HG03378 (cell line): ENCODE results near the gene PI16.
A peak's percentile ranks its signal among the peaks of the same experiment; 100 is the strongest.
"Not testable (repeated sequence)": the region's sequence is repeated elsewhere in the genome, so short reads cannot be mapped to it uniquely, and the experiment has no call there.

Experiments used
- ATAC-seq: cut with Tn5 transposase; IDR thresholded peaks from one replicate; pipeline ENCODE4 v1.9.1; 2021; ENCODE audit warnings: mild to moderate bottlenecking, moderate library complexity; ENCODE audit not compliant: unreplicated experiment

Gene PI16

DNA sequence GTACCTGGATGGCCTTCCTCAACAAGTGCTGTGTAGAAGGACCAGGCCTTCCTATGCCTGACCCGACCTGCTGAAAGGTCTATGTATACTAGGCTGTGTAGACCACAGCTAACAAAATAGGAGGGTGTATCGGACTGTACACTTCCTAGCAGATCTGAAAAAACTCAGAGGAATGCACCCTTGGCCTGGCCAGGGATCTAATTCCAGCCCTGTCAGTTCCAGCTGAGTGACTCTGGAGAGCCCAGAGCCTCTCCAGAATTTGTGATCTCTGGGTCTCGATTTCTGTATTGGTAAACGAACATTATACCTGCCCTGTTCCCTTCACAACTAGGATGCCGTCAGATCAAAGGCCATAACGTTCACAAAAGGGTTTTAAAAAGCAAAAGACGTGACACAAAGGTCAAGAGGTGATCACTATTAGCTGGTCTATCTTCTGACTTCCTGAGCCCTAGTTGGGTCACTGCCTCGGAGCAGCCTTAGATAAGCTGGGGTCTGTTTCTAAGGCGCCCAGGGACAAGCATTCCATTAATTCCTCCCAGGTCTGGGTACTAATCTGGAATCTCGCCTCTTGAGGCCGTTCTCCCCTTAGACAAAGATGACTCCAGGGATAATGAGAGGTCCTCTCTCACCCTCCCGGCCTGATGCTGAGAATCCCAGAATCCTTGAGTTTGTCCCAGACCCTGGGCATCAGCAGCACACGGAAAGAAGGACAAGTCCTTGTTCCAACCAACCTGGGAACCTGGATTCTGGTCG, 17.6 kb downstream of the PI16 start:
- no peak for ATAC-seq

- no peak for ATAC-seq
Observed at GRCh38 chr6:36973190-36973589, 18.7 kb downstream of the PI16 start.

DNA sequence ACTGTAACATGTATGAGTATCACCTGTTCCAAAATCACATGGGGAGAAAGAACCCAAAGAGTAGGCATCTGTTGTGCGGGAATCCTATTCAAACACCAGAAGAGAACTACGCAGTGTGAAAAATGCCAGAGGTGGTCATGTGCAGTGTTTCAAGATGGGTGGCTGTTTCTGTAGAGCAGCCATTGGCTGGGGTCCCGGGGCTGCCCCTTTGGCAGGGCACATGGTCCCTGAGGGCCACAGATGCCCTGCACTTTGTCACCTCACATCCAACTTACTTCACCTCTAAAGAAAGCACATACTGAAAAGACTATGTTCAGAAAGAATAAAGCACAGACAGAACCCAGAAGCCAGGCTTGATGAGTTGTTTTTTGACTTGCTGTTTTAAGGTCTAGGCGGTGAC, 19.1 kb downstream of the PI16 start:
- ATAC-seq: no peak

- ATAC-seq: no peak
Observed at GRCh38 chr6:36975231-36976006, 20.9 kb downstream of the PI16 start.

- no peak for ATAC-seq
Observed at GRCh38 chr6:36976007-36976264, 21.4 kb downstream of the PI16 start.

DNA sequence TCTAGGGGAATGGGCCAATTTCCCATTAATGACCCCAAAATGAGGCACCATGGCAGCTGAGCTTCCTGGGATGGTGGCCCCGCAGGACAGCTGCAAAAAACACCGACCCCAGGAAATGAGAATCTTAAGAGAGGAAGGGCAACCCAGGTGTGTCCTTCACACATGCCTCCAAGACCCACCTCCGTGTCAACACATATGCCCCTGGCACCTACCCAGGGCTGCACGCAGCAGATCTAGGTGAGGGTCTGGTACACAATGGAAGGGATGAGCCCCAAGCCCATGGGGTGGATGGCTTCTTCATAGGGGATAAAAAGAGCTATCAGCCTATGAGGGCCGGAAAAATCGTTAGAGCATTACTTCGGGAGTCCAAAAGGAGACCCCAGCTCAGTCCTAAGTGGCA, 22.0 kb downstream of the PI16 start:
- no peak for ATAC-seq

DNA sequence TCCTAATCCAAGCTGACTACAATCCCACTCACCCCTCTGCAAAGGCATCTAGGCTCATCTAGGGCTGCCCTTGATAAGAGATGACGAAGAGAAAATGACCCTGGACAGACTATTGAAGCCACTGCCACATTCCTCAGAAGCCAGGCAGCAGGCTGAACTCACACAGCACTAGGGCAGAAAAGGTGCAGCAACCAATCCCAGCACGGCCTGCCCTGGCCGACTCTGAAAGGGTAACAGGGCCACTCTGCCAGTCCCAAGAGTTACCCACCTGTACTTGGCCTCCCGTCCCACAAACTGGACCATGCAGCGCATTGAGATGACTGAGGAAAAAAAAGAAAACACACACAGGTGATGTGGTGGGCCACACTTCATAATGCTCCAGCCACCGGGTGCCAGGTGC, 22.4 kb downstream of the PI16 start:
- ATAC-seq: no peak

GRCh38 chr6:36977470-36977941, 23.0 kb downstream of the PI16 start:
- ATAC-seq: no peak

- ATAC-seq: no peak
Observed at GRCh38 chr6:36978421-36979346, 24.1 kb downstream of the PI16 start.

DNA sequence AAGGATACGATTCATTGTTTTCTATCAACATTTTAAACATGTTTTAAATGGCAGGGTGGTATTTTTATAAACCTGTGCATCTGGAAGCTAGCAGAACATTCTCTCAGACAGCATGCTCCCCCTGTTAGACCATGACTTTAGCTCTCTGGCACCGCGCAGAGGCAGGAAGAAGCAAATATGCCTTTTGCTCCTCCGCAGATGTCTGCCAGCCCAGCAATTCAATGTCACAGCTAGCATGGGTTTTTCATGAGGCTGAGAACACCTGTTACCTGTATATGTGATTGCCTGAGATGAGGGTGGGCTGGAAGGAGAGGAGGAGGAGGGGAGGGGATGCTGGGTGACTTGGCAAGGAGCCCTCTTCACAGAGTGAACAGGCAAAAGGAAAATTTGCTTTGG, 24.8 kb downstream of the PI16 start:
- ATAC-seq: no peak

DNA sequence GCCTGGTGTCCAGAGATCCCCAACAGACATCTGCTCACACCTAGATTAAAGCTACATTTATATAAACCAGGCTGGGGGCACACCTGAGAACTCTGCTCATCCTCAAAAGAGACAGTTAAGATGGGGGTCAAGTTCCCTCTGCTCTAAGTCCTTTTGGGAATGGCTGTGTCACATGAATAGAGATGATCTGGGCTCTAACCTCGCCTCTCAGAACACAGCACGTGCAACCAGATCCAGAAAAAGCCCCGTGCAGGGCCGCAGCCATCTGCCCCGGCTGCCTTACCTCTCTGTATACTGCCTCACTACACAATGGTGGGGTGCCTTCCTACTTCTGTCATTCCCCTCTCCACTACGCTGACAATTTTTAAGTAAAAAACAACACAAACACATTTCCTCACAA, 25.6 kb downstream of the PI16 start:
- no peak for ATAC-seq

DNA sequence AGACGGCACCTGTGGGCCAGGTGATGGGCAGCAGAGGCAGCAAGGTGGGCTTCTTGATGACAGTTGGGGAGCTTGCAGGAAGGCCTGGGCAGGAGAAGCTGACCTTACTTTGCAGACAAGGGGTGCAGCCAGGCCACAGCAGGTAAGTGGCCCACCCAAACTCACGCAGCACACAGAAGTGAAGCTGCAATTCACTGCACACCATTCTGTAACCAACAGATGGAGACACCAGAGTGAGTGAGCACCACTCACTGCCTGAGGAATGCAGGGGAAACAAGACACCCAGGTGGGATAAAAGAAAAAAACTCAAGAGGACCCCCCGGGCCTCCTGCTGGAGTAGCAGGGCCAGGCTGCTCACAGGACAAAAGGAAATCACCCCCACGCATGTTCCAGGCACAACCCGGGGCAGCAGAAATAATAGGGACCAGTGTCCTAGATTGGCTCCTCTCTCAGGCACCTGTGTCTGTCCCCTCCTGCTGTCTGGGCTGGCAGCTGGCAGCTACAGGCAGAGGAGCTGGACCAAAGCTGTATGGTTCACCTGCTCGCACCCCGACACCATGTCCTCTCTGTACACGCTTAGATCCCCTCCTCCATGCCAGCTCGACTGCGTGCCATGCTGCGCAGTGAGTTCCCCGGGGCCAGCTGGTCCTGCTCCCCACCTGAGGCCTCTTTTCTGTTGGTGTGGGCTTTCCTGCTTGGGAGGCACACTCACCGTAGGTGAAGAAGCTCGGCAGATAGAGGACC, 26.5 kb downstream of the PI16 start:
- no peak for ATAC-seq

GRCh38 chr6:36983538-36983937, 29.0 kb downstream of the PI16 start:
- ATAC-seq: no peak

DNA sequence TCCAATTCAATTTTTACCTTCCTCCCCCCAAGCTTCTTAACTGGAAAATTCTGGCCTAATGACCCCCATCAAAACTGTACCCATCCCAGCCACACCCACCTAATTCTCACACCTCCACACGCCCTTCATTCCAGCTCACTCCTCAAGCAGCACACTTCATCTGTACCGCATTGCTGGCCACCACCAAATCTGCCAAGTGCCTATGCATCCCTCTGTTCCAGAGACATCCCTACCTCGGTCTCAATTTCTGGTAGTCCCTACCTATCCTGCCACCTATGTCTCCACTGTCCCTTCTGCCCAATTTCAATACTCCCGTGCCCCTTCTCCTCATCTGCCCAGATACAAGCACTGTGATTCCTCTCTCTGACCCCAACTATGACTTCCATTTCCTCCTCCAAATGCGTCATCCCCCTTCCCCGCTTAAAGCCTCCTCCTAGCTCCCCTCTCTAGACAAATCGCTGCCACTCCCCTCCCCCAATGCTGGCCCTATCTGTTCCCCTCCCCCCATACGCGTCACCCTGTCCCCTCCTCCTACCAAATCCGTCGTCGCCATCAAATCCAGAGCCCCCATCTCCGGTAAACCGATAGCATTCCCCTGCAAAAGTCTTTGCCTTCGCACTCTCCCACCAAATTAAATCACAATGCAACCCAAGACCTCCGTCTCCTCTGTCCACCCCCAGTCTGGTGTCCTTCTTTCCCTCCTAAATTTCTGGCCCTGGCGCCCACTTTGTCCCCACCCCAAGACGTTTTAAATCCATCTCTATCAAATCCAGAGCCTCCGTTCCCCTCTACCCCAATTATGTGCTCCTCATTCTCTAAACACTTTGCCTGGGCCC, 30.3 kb downstream of the PI16 start:
- no peak for ATAC-seq

- no peak for ATAC-seq
Observed at GRCh38 chr6:36985417-36985807, 30.9 kb downstream of the PI16 start.

DNA sequence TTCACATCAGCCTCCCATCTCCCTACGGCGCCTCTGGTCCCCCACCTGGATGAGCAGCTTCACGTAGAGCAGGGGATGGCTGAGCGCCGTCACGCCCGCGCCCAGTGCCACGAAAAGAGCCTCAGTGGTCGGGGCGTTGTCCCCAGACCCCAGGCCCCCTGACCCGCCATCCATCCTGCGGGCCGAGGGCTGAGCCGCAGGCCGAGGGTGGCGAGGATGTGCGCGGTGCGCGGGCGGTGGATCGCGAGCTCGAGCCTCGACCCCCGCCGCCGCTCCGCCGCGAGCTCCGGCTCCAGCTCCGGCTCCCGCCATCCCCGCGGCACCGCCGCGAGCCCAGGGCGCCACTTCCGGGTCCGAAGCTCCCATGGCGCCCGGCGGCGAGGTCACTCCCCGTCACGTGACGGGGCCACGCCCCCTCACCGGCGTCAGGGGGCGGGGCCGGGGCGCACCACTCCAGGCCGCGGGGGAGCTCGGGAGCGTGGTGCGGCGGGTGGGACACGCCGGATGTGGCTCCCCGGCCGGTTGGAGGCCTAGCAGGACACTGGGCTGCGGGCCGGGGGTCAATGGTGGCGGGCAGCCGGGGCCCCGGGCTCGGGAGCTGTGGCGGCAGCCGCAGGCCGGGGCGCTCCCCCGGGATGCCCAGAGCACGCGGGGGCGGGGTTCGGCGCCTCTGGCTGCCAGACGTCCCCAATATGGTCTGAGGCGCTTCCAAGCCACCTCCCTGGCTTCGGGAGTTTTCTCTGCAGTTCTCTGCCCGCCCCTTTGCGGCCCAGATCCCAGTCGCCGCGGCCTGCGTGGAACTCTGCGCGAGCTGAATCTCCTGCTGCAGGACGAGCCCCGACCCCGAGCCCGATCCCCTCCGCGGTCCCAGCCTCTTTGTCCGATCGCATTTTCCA, 31.5 kb downstream of the PI16 start, which contains the start of gene MTCH1:
Gene MTCH1 (minus strand): TSS at position 389 of the 896 bp plus-strand sequence. CDS start 23 bp downstream, at position 366.
- ATAC-seq: peak; percentile 68

GRCh38 chr6:36986704-36987047, 32.1 kb downstream of the PI16 start:
- no peak for ATAC-seq

DNA sequence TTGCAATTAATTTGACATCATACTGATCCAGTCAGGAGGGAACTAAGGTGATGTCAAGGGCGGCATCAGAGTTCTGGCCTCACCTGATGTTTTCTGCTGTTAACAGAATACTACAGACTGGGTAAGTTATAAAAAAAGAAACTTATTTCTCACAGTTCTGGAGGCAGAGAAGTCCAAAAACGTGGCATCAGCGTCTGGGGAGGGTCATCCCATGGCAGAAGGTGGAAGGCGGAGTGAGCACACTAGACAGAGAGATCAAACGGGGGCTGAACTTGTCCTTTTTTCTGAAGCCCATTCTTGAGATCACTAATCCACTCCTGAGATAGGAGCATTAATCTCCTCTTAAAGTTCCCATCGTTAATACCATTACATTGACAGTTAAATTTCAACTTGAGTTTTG, 34.7 kb downstream of the PI16 start:
- ATAC-seq: no peak

GRCh38 chr6:36990401-36990800, 35.9 kb downstream of the PI16 start:
- not testable (repeated sequence) for ATAC-seq
